H1 (cell line): ENCODE measurements around the gene NR1I2. TPM values are rescaled to one million over a fixed set of nuclear protein-coding genes. Genes with fewer than 3 reads are reported as not detected.
A peak's percentile ranks its signal among the peaks of the same experiment; 100 is the strongest.

ENCODE experiments used
- CTCF ChIA-PET: fragments of 300-600 bp; sonication (Branson Sonifier 250); formaldehyde crosslinking; loops from one replicate; lab custom pipeline; 2021; ENCODE audit not compliant: partially characterized antibody; lab: Charles Lee
- POLR2A ChIA-PET: fragments of 300-600 bp; sonication (Branson Sonifier 250); formaldehyde crosslinking; loops from one replicate; lab custom pipeline; 2021; ENCODE audit warnings: inconsistent platforms; ENCODE audit not compliant: partially characterized antibody; lab: Charles Lee
- DNase-seq, 2 experiments: peaks; one replicate each; pipeline versions ENCODE4 v3.0.0 to v3.0.0-alpha.2; 2010 to 2022; ENCODE audit warnings: low spot score in 2 of 2, low read depth in 1 of 2, mixed read lengths in 1 of 2
- FAIRE-seq: peaks from 2 replicates; lab custom pipeline; 2011; peaks lifted over from hg19 to GRCh38; lab: Jason Lieb, UNC
- H2AFZ ChIP-seq: 2 replicates; pipeline ENCODE4 v1.8.1; 2012; ENCODE audit warnings: low read length, inconsistent platforms
- H2AK5ac ChIP-seq: 2 replicates; pipeline ENCODE4 v1.6.1; 2013; ENCODE audit warnings: low read depth, low read length
- H2BK120ac ChIP-seq: replicated peaks from 2 replicates; pipeline ENCODE3; 2013; ENCODE audit warnings: low read depth, low read length, inconsistent platforms
- H2BK12ac ChIP-seq: 2 replicates; pipeline ENCODE4 v1.6.1; 2013; ENCODE audit warnings: low read depth, low read length
- H2BK15ac ChIP-seq: 2 replicates; pipeline ENCODE4 v1.6.1; 2013; ENCODE audit warnings: low read length
- H2BK20ac ChIP-seq: 2 replicates; pipeline ENCODE4 v1.6.1; 2013; ENCODE audit warnings: low read length
- H2BK5ac ChIP-seq: 2 replicates; pipeline ENCODE4 v1.6.1; 2013; ENCODE audit warnings: low read depth, low read length
- H3K14ac ChIP-seq: 2 replicates; pipeline ENCODE4 v1.6.1; 2013; ENCODE audit warnings: inconsistent platforms; ENCODE audit not compliant: insufficient read length
- H3K18ac ChIP-seq: 2 replicates; pipeline ENCODE4 v1.6.1; 2013; ENCODE audit warnings: low read length; ENCODE audit errors: extremely low read depth
- H3K23ac ChIP-seq: 2 replicates; pipeline ENCODE4 v1.6.1; 2013; ENCODE audit warnings: inconsistent platforms; ENCODE audit not compliant: insufficient read length
- H3K23me2 ChIP-seq: 2 replicates; pipeline ENCODE4 v1.6.1; 2013; ENCODE audit warnings: low read depth, low read length
- H3K27ac ChIP-seq: 2 replicates; pipeline ENCODE4 v1.6.1; 2011; ENCODE audit warnings: low read depth, low read length, inconsistent platforms
- H3K27me3 ChIP-seq, 4 experiments: replicated peaks in 1 of 4; 1 replicate in 1 of 4; 2 replicates in 3 of 4; pipeline versions ENCODE4 v1.6.1 to v1.8.1; 2011 to 2013; ENCODE audit warnings: low read length in 3 of 4, mild to moderate bottlenecking in 3 of 4, inconsistent platforms in 2 of 4, mixed read lengths in 2 of 4, moderate library complexity in 1 of 4; ENCODE audit not compliant: control insufficient read depth in 3 of 4, insufficient read depth in 3 of 4; ENCODE audit errors: extremely low read depth in 1 of 4
- H3K36me3 ChIP-seq, 4 experiments: 2 replicates each; pipeline versions ENCODE4 v1.6.1 to v1.8.1; 2011 to 2013; ENCODE audit warnings: mild to moderate bottlenecking in 4 of 4, low read length in 3 of 4, moderate library complexity in 2 of 4, control low read depth in 1 of 4, inconsistent platforms in 1 of 4; ENCODE audit not compliant: insufficient read depth in 4 of 4, control insufficient read depth in 2 of 4
- H3K4ac ChIP-seq: replicated peaks from 2 replicates; pipeline ENCODE3; 2013; ENCODE audit warnings: low read length, low read depth, mixed read lengths, inconsistent platforms; ENCODE audit not compliant: insufficient read length
- H3K4me1 ChIP-seq, 4 experiments: replicated peaks in 1 of 4; 1 replicate in 1 of 4; 2 replicates in 3 of 4; pipeline versions ENCODE4 v1.6.1 to v1.8.1; 2011 to 2013; ENCODE audit warnings: low read length in 3 of 4, inconsistent platforms in 2 of 4, mixed read lengths in 1 of 4; ENCODE audit not compliant: insufficient read depth in 4 of 4, control insufficient read depth in 3 of 4
- H3K4me2 ChIP-seq, 2 experiments: 2 replicates each; pipeline versions ENCODE4 v1.6.1 to v1.8.1; 2011 to 2013; ENCODE audit warnings: low read depth in 2 of 2, low read length in 2 of 2, control low read depth in 1 of 2, inconsistent platforms in 1 of 2, mild to moderate bottlenecking in 1 of 2; ENCODE audit not compliant: insufficient read depth in 1 of 2
- H3K4me3 ChIP-seq, 4 experiments: fragments of 200-600, 300-600 bp in 1 of 4; sonication (generic), shearing (Covaris generic), sonication (Bioruptor Twin) in 1 of 4; 2 replicates each; pipeline versions ENCODE4 v1.5.1 to v1.8.1; 2011 to 2016; ENCODE audit warnings: low read length in 4 of 4, low read depth in 3 of 4, control low read depth in 2 of 4, inconsistent platforms in 2 of 4, mild to moderate bottlenecking in 2 of 4, mixed read lengths in 1 of 4, moderate library complexity in 1 of 4; ENCODE audit not compliant: insufficient read depth in 2 of 4; ENCODE audit errors: extremely low read depth in 1 of 4
- H3K56ac ChIP-seq: replicated peaks from 2 replicates; pipeline ENCODE3; 2013; ENCODE audit warnings: low read depth, mild to moderate bottlenecking, mixed read lengths, low read length, inconsistent platforms; ENCODE audit not compliant: insufficient read length
- H3K79me1 ChIP-seq: 2 replicates; pipeline ENCODE4 v1.6.1; 2013; ENCODE audit warnings: low read depth, low read length, control low read depth
- H3K79me2 ChIP-seq, 2 experiments: 2 replicates each; pipeline versions ENCODE4 v1.6.1 to v1.8.1; 2012 to 2013; ENCODE audit warnings: low read length in 2 of 2, mild to moderate bottlenecking in 2 of 2, inconsistent platforms in 1 of 2; ENCODE audit not compliant: insufficient read depth in 2 of 2, control insufficient read depth in 1 of 2
- H3K9ac ChIP-seq, 4 experiments: replicated peaks in 1 of 4; 1 replicate in 1 of 4; 2 replicates in 3 of 4; pipeline versions ENCODE4 v1.6.1 to v1.8.1; 2011 to 2013; ENCODE audit warnings: low read depth in 3 of 4, low read length in 3 of 4, control low read depth in 2 of 4, mild to moderate bottlenecking in 2 of 4, moderate library complexity in 2 of 4, inconsistent platforms in 1 of 4; ENCODE audit errors: extremely low read depth in 1 of 4
- H3K9me3 ChIP-seq, 2 experiments: 2 replicates each; pipeline versions ENCODE4 v1.6.1 to v1.8.1; 2012 to 2013; ENCODE audit warnings: mild to moderate bottlenecking in 2 of 2, moderate library complexity in 2 of 2, control low read depth in 1 of 2, inconsistent platforms in 1 of 2, low read depth in 1 of 2, low read length in 1 of 2, mixed read lengths in 1 of 2; ENCODE audit not compliant: insufficient read depth in 2 of 2
- H4K20me1 ChIP-seq, 2 experiments: replicated peaks in 1 of 2; 2 replicates each; pipeline versions ENCODE3 to v1.8.1; 2011 to 2013; ENCODE audit warnings: inconsistent platforms in 2 of 2, low read length in 2 of 2, mild to moderate bottlenecking in 1 of 2; ENCODE audit not compliant: insufficient read depth in 2 of 2, control insufficient read depth in 1 of 2
- H4K5ac ChIP-seq: 2 replicates; pipeline ENCODE4 v1.6.1; 2013; ENCODE audit warnings: low read length, low read depth, mixed read lengths, inconsistent platforms; ENCODE audit not compliant: insufficient read length
- H4K8ac ChIP-seq: 2 replicates; pipeline ENCODE4 v1.8.0; 2013; ENCODE audit warnings: mild to moderate bottlenecking, moderate library complexity, low read length, inconsistent platforms; ENCODE audit not compliant: insufficient read depth; ENCODE audit errors: extremely low read depth
- H4K91ac ChIP-seq: replicated peaks from 2 replicates; pipeline ENCODE3; 2013; ENCODE audit warnings: low read length, mixed read lengths, inconsistent platforms; ENCODE audit not compliant: insufficient read length
- BACH1 ChIP-seq: IDR thresholded peaks from 2 replicates; pipeline ENCODE4 v1.6.1; 2012; ENCODE audit warnings: low read length, improper control_type of control experiment
- BRCA1 ChIP-seq: IDR thresholded peaks from 2 replicates; pipeline ENCODE4 v1.6.1; 2012; ENCODE audit warnings: low read depth, low read length, improper control_type of control experiment
- CBX8 ChIP-seq: fragments of 300-800, 300-1000 bp; sonication (generic); IDR thresholded peaks from 2 replicates; pipeline ENCODE4 v1.7.1; 2016; ENCODE audit warnings: low read depth, low read length, borderline replicate concordance
- EZH2 ChIP-seq: fragments of 200-600 bp; sonication (generic); IDR thresholded peaks from 2 replicates; pipeline ENCODE4 v1.7.1; 2012; ENCODE audit warnings: low read depth, mild to moderate bottlenecking, moderate library complexity, low read length, inconsistent platforms; ENCODE audit not compliant: severe bottlenecking
- GABPA ChIP-seq: IDR thresholded peaks from 2 replicates; pipeline ENCODE4 v1.6.1; 2011; ENCODE audit warnings: mild to moderate bottlenecking, low read length, moderate library complexity, borderline replicate concordance; ENCODE audit not compliant: insufficient read depth
- PHF8 ChIP-seq: fragments of 200-600 bp; sonication (generic); conservative IDR thresholded peaks from 2 replicates; pipeline ENCODE4 v1.7.1; 2012; ENCODE audit warnings: low read depth, mild to moderate bottlenecking, inconsistent platforms, low read length, moderate library complexity
- POLR2A ChIP-seq, 2 experiments: IDR thresholded peaks; 1 replicate in 1 of 2; 2 replicates in 1 of 2; pipeline ENCODE4 v1.6.1; 2011; ENCODE audit warnings: low read depth in 2 of 2, low read length in 2 of 2, mild to moderate bottlenecking in 2 of 2; ENCODE audit errors: control extremely low read depth in 1 of 2
- RNF2 ChIP-seq: fragments of 200-900, 300-1000 bp; sonication (generic); IDR thresholded peaks from 2 replicates; pipeline ENCODE4 v1.7.1; 2016; ENCODE audit warnings: borderline replicate concordance, low read depth, mild to moderate bottlenecking, antibody characterized with exemption, low read length; ENCODE audit not compliant: poor library complexity, severe bottlenecking; ENCODE audit errors: missing control alignments
- SIN3A ChIP-seq, 2 experiments: IDR thresholded peaks in 1 of 2; conservative IDR thresholded peaks in 1 of 2; 2 replicates each; pipeline ENCODE4 v1.6.1; 2011 to 2012; ENCODE audit warnings: low read length in 2 of 2, improper control_type of control experiment in 1 of 2, low read depth in 1 of 2, mild to moderate bottlenecking in 1 of 2
- SIX5 ChIP-seq: IDR thresholded peaks from 2 replicates; pipeline ENCODE4 v1.6.1; 2011; ENCODE audit warnings: mild to moderate bottlenecking, low read depth, low read length
- SP1 ChIP-seq: IDR thresholded peaks from 2 replicates; pipeline ENCODE4 v1.6.1; 2011; ENCODE audit warnings: low read depth, low read length
- SP4 ChIP-seq: IDR thresholded peaks from 2 replicates; pipeline ENCODE4 v1.6.1; 2012; ENCODE audit warnings: low read length, inconsistent platforms
- TCF12 ChIP-seq: IDR thresholded peaks from 2 replicates; pipeline ENCODE4 v1.6.1; 2011; ENCODE audit warnings: low read depth, mild to moderate bottlenecking, low read length
- YY1 ChIP-seq: IDR thresholded peaks from 2 replicates; pipeline ENCODE4 v1.6.1; 2011; ENCODE audit warnings: low read depth, mild to moderate bottlenecking, low read length
- WGBS, 2 experiments: shearing (Covaris generic) in 1 of 2; methylation state at CpG; one replicate each; pipeline versions ENCODE4 v1.1.6 to v1.1.7; 2013 to 2015; ENCODE audit warnings: low lambda C conversion rate in 2 of 2, mixed read lengths in 2 of 2, inconsistent platforms in 1 of 2, low coverage in 1 of 2, missing lambda C conversion rate in 1 of 2; ENCODE audit not compliant: insufficient replicate concordance in 2 of 2, insufficient coverage in 1 of 2, insufficient read length in 1 of 2; ENCODE audit errors: extremely low coverage in 1 of 2, missing lambda C conversion rate in 1 of 2; 5-methylcytosine and 5-hydroxymethylcytosine counted together
- polyA plus RNA-seq, 7 experiments: library from polyadenylated mRNA; depleted of rRNA in 3 of 7; stranded (reverse) in 5 of 7; unstranded in 2 of 7; fragments of >200 nt in 5 of 7; fragments of 200-250 nt in 2 of 7; gene quantifications; 1 replicate in 5 of 7; 2 replicates in 1 of 7; 4 replicates in 1 of 7; pipeline versions ENCODE4 v1.2.1 to v1.2.3, GENCODE V29; 2011 to 2013; ENCODE audit warnings: missing spikeins in 2 of 7, mixed read lengths in 2 of 7
- total RNA-seq: library from RNA; stranded (reverse); fragmentation: NEBNext Ultra II Directional; extraction: Animal tissue kit (Norgen Biotek cat#: 25700); gene quantifications from 2 replicates; pipeline ENCODE4 v1.2.1, GENCODE V29; 2021

Gene NR1I2
- total and polyA plus RNA-seq, 2 of the 8 experiments (the other 6 are each of a cell fraction or from before 2014, with no cell fraction given) = 0.28 to 1.8 TPM

- Histone ChIP-seq H3K27ac (no peak overlapping the region), H3K23me2 (no peaks in the 10 kb centered on the region), H3K36me3 (no peaks in the 10 kb centered on the region), H3K79me1 (no peaks in the 10 kb centered on the region), H2BK5ac (no peak overlapping the region), H3K79me2 (no peaks in the 10 kb centered on the region), H4K20me1 (no peaks in the 10 kb centered on the region), H2AK5ac (no peak overlapping the region), H3K9ac (no peak overlapping the region), H3K4me2 (no peak overlapping the region), H3K18ac (no peak overlapping the region), H3K9me3 (peaks cover 0 to 3% of the 10 kb centered on the region in 2 experiments; a peak in 1 of 4 replicates), H3K4me3 (no peak overlapping the region), H3K23ac (no peak overlapping the region), H2AFZ (peak overlapping the region; percentile 76; the same call in 1 of the 2 replicates), H2BK120ac (no peak overlapping the region), H3K14ac (no peak overlapping the region), H2BK12ac (no peak overlapping the region), H3K56ac (no peak overlapping the region), H3K4me1 (0 out of 7 replicates have a peak, but pooled peaks cover 0 to 4% (median 0%) of the 10 kb centered on the region in 4 experiments), H2BK15ac (no peak overlapping the region), H4K8ac (no peak overlapping the region), H4K5ac (no peak overlapping the region), H4K91ac (no peak overlapping the region), H3K4ac (no peak overlapping the region), H2BK20ac (no peak overlapping the region), H3K27me3 (peaks cover 0 to 1% (median 0%) of the 10 kb centered on the region in 4 experiments; a peak in 1 of 7 replicates)
- no peak for FAIRE-seq
- POLR2A ChIA-PET = no interaction called here
- CTCF ChIA-PET = no interaction called here
- 70% methylated on average over 2 of the region's 2 CpGs; no CpG with 5 or more reads in 1 of the 2 experiments for WGBS, 2 experiments
- no peak for DNase-seq
- TF ChIP-seq SIN3A (conservative IDR thresholded peaks at IDR 0.05 in 1 of 2, IDR thresholded peaks at IDR 0.05 in 1 of 2; ENCODE audit: low read depth in 1 of 2, low read length in 2 of 2) (no peak), BRCA1 (no peak), EZH2 (no peak), GABPA (no peak), BACH1 (no peak), TCF12 (no peak), SP4 (no peak), SP1 (no peak), RNF2 (no peak), CBX8 (no peak), POLR2A (IDR thresholded peaks at IDR 0.05; ENCODE audit: control extremely low read depth in 1 of 2, low read depth in 2 of 2, low read length in 2 of 2) (no peak), SIX5 (no peak), PHF8 (no peak), YY1 (no peak)
Observed at GRCh38 chr3:119774444-119774843, 7.5 kb upstream of the NR1I2 start.
